HG03159 (cell line): ENCODE results near the gene COL4A2.
A peak's percentile ranks its signal among the peaks of the same experiment; 100 is the strongest.

ENCODE experiments used
- ATAC-seq: cut with Tn5 transposase; IDR thresholded peaks from one replicate; pipeline ENCODE4 v1.9.1; 2021; ENCODE audit warnings: mild to moderate bottlenecking, moderate library complexity; ENCODE audit not compliant: unreplicated experiment

The COL4A2 gene

DNA sequence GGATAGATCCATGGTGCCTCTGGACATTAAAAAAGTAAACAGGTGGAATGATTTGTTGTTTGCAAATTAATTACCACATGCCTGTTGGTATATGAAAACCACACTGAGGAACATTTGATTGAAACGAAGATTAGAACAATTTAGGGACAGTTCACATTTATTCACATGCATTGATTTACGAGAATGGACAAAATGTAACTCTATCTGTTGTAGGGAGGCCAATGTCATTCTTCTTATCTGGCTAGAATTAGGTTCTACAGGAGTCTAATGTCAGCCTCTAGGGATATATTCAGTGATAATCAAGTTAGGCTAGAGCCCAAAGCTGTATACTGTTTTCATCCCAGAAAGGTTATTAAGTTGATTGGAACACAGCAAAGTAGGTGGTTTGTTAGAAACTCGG, 125.4 kb downstream of the COL4A2 start:
- ATAC-seq = no peak

DNA sequence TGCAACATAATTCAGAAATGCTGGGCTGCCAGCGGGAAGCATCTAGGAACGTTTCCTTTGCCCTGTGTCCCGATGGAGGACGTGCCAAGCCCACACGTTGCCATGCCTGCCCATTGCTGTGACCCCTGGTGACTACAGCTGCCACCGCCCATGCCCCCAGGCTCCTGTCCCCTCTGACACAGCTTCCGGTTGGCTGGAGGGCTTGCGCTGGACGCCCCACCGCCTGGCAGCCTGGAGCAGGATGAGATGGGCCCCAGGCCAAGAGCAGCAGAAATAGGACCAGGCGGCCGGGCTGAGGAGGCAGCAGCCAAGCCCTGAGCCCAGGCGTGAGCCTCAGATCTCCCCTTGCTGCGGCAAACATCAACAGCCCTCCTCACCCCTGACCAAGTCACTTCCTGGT, 125.9 kb downstream of the COL4A2 start:
- ATAC-seq = no peak

DNA sequence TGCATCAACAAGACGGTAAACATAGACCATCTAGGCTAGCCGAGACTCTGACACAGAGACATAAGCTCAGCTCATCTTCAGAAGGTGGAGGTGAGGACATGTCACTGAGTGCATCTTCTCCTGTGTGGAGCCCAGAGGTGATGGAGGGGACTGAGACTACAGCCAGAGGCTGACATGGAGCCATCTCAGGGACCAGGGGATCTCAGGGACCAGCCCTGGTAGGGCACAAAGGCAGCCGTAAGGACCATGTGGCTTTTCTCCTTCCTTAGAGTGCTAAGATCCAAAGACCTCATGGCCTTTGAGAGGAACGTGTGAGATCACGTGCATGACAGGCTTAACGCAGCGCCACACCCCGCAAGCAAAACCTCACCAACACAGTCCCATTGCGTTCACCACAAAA, 127.5 kb downstream of the COL4A2 start:
- no peak for ATAC-seq

DNA sequence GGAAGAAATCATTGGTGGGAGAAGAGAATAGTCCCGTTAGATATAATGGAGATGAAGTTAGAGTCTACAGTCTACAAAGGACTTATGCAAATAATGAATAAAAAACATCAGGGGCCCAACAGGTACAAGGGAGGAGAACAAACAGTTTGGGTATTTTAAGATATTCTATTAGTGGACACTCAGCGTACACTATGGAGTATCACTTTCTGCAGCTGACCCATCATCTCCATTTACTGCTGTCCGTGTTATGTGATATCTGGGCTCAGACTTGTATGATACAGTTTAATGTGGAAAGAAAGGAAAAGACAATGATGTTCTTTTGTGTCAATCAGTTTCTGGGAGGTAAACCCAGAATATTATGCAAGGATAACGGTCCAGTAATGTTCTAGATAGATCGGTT, 128.2 kb downstream of the COL4A2 start:
- no peak for ATAC-seq

DNA sequence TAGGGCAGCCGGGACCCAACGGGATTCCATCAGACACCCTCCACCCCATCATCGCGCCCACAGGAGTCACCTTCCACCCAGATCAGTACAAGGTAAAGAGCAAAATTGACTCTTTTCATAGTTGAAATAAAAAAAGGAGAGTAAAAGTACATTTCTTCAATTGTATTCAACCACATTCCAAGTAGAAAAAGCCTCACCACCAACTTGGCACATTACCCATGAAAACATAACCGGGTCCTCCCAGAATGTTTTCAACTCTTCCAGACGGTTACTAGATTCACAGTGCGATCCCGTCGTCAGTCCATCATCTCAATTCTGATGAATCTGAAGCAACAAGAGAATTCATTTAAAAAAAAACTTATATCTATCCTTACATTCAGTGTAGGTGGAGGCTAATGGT, 129.2 kb downstream of the COL4A2 start:
- ATAC-seq = no peak

DNA sequence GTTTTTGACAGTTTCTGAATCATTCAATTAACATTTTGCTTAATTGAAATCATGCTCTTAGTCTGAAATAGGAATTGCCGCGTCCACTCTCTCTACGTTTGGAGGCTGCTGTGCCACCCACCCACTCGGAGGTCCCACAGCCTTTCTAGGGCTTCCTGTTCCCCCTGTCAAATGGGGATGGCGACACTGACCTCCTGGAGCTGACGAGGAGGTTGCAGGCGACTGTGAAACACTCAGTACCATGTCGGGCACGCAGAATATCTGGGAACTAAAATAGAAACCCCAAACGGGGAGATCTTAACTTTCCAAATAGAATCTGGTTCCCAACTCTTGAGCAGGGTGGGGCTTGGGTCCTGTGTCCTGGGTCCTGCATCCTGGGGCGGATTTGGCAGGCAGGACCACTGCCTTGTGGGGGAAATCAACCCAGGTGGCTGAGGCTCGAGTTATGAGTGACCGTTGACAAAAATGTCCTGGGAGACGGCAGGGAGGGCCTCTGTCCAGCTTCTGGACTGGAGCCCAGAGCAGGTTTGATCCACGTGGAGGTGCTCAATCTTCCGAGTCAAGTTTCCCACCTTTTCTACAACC, 129.8 kb downstream of the COL4A2 start:
- no peak for ATAC-seq

DNA sequence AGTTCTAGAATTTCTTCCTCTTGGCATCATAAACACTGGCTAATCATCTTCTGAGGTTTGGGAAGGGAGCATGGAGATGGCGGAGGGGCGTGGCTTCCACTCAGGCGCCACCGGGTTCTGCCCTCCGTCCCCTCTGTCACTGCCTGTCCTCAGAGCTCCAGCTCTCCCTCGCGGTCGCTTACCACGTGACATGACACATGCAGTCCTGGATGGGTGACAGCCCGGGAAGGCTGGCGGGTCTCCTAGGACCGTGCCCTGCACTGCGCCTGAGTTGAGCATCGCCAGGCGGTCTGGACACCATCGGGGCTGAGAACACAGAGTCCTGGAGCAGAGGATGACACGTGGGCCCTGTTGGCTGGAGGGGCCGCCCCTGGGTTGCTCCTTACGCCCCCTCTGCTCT, 131.1 kb downstream of the COL4A2 start:
- no peak for ATAC-seq

DNA sequence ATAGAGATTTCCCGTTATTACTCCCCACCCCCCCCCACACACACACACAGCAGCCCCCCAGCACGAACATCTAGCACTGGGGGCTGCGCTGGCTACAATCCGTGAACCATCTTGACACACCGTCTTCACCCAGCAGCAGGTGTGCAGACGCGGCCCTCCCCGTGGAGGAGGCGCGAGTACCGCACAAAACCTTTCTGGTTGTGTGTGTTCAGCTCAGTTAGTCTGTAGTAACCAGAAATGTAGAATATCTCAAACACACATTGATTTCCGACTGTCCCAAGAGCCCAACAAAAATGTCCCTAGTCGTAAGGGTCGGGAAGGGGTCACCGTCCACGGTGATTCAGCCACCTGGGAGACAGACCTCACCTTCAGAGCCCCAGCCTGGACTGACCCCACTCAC, 131.7 kb downstream of the COL4A2 start:
- ATAC-seq = no peak

DNA sequence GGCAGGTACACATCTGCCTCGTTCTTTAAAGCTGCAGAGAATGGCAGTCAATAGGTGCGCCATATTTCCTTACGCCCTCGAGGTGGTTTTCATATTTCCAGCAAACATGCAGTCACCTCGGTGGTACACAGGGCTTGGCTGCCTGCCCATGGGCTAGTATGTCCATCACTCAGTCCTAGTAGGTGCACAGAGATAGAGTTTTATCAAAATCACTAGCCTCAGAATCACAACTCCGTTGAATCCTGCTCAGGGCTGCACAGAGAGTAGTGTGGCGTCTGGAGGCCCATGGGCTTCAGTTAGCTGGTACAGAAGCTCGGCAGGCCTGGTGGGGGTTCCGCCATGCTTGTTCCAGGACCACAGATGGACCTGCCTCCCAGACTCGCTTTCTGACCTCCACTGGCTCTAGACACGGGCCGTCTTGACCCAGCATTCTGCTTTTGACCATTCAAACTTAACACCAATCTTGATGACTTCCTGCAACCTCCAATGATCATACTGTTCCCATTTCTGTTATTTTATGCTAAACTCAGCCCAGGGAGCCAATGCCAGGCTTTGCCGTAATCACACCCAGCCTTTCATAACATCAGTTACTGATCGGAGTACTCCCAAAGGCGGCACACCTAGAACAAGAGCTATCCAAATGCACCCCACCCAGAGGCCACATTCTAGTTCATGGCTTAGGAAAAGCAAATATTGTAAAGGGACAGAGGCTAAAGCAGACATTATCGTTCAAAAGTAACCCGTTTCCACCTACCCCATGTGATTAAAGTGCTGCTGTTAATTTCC, 134.1 kb downstream of the COL4A2 start:
- no peak for ATAC-seq

DNA sequence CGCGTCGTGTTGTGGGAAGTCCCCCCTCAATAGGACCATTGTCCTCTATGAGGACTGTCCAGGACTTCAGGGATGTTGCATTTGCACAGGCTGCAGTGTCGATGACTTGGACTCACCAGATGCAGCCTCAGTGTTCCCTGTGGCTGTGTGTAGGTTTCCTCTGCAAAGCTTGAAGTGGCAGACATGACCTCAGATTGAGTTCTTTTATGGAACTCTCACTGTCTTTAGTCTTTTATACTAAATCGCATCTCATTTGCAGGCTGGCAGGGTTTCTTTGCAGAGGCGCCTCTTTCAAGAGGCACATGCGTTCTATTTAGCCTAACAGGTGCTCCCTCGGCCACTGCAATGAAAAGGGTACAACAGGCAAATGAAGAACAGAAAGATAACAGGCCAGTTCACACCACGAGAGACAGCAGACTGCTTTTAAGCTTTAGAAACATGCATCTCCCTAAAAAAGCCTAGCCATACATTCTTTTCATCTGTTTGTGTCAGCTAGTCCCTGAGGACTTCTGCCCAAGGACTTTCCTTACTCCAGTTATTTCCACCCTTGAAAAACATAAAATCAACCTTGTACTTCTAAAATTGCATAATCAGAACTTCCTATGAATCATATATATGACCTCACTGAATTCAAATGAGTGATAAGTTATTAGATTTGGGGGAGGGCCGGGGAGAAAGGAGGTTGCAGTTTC, 136.0 kb downstream of the COL4A2 start:
- no peak for ATAC-seq

DNA sequence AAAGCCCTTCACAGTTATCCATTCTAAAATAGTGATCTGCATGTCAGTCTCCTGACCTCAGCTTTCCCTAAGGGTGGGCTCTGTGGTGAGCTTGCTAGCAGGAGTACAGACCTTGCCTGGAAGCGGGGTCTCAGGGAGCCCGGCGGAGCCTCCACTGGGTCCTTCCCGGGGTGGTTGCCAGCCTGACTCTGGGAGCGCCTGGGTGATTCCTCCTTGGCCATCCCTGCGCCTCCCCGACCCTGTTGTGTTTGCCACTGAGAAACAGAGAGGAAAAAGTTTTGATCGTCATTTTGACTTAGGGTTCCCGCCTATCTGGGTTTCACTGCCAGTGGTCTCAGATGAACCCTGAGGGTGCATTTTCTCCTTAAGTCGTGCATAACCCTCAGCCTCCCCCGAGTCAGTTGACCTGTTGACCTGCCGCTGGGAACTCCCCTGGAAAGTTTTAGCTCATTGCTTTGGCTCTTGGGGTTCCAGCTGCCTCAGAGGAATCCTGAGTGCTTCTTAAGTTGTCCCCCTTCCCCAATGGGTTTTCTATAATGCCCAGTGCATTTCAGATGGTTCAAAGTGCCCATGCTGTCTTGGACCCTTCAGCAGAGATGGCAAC, 136.6 kb downstream of the COL4A2 start:
- peak; percentile 26 for ATAC-seq

DNA sequence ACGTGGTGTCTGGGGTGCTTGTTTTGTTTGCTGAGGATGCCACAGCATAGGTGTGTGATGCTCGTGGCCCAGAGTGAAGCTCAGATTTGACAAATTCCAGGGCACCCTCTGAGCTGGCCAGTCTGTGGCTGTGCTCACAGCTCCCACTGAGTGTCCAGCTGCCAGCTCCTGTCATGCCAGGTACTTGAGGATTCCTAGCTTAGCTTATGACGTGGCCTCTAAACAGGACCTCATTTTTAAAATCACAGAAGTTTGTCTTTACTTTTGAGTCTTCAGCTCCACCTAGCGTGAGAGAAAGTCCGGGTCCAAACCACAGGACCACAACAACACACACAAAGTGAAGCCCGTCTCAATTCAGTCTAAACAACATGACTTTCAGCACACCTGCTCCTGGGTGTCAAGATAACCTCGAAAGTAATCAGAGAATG, 137.2 kb downstream of the COL4A2 start:
- peak; percentile 46 for ATAC-seq

DNA sequence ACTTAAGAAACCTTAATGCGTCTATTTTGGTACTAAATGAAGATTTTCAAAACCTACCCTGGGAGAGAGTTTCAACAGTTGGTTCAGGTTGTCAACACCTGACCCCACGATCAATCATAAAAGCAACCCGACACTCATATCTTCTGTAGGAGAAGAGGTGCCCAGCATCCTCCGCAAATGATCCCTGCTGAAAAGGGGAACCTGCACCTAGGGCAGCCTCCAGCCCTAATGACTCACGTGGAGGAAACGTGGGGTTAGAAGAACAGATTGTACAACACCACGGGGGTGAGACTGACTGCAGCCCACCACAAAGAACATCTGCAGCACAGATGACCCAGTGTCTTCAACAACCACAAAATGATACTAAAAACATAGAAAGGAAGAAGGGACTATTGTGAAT, 138.1 kb downstream of the COL4A2 start:
- peak; percentile 63 for ATAC-seq

DNA sequence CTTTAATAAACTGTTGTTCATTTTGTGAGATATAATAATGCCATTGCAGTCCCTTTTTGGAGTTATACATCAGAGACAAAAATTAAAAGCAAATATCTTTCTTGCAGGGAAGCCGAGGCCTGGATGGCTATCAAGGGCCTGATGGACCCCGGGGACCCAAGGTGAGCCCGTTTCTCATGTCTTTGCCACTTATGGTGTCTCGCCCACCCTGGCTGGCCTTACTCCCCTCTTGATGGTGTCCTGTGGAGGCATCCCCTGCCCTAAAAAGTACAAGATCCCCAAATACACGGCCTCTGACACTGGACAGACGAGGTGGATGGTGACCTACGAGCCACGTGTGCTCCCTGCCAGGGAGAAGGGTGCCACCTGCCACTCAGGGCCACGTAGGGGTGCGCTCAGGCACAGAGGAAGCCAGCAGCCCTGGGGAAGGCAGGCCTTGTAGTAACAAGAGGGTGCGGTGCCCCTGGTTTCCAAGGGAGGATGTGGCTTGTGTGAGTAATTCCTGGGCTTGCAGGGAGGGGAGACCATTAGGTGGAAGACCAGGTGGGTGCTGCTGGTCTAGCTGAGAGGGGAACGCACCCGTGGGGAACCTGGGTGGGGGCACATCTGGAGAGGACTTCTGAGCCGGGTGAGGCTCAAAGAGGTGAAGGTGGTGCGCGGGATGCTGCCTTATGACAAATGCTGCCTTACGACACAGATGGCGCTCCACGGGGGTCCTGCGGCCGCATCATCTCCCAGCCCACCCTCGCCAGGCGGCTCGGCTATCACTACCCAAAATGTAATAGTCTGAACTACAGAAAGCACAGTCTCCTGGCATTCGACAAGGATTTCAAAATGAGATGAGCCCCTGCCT, 138.9 kb downstream of the COL4A2 start:
- no peak for ATAC-seq

DNA sequence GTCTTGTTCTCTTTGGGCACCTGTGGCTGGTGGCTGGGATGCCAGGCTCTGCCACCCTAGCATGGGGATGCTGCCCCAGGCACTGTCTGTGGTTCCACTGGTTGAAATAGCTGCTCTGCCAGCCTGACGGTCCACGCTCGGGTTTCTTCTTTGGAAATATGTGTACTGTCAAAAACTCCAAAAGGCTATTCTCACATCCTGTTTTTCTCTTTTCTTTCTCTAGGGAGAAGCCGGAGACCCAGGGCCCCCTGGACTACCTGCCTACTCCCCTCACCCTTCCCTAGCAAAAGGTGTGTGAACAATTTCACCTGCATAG, 139.4 kb downstream of the COL4A2 start:
- ATAC-seq = no peak

DNA sequence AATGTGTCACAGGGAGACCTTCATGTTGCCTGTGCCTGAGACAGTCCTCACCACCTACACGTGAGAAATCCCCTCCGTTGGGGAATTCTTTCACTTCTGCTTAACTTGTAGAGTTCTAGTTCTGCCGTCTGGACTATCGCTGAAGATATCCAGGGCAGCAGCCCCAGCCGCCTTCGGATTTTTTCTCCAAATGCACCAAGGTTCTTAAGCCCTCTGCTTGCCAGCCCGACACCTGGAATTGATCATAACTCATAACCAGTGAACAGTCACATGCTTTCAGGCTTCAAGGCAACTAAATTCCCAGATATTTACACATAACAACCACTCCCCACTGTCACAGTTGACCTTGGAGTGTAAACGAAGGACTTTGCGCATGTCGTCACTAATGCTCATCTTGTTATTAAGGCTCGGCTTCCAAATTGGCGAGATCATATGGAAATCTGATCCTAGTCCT, 140.0 kb downstream of the COL4A2 start:
- no peak for ATAC-seq

DNA sequence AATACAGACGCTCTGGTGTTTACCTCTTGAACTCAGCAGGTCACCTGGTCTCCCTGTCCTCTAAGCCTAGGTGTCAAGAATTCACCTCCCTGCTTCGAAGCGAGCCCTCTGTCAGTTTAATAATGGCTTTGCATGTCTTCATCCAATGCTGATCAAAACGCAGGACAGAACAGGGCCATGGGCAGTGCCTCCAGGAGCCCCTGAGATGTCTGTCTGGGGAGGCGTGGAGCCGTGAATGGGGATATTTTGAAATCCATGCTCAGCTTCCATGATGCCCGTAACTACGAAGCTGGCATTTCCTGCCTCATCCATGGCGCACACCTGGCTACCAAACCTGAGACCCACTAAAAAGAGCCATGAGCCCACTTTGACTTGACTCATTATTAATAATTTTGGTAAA, 140.7 kb downstream of the COL4A2 start:
- no peak for ATAC-seq

DNA sequence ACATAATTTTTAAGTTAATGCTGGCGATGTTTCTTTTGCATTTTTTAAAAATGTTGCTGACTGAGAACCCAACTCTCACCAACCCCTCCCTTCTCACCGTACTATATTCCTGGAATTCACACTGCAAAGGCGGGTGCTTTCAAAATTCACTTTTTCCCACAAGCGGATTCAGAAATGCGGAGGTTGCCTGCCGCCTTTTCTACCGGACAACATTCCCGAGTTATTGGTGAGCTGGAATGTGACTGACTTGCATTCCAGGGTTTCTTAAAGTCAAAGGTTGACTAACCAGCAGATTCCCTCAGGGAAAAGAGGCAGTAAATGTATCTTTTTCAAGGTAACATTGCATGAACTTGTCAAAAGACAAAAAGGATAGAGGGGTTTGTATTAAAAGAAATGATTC, 141.1 kb downstream of the COL4A2 start:
- no peak for ATAC-seq

DNA sequence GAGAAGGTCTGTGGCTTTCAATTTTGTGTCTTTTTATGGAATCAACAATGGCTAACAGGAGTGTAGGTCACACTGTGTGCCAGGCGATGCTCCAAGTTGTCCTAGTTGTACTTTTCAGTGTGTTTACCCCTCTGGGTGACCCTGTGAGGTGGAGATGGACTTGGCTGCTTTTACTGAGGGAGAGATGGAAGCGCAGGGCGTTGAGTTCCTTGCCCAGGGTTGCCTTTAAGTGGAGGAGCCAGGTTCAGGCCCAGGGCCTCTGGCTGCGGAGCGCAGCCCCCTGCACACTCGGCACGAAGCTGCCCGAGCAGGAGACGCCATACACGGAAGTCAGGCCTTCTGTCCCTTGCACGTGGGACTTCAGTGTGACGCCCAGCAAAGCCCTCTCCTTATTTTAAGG, 141.6 kb downstream of the COL4A2 start:
- no peak for ATAC-seq

DNA sequence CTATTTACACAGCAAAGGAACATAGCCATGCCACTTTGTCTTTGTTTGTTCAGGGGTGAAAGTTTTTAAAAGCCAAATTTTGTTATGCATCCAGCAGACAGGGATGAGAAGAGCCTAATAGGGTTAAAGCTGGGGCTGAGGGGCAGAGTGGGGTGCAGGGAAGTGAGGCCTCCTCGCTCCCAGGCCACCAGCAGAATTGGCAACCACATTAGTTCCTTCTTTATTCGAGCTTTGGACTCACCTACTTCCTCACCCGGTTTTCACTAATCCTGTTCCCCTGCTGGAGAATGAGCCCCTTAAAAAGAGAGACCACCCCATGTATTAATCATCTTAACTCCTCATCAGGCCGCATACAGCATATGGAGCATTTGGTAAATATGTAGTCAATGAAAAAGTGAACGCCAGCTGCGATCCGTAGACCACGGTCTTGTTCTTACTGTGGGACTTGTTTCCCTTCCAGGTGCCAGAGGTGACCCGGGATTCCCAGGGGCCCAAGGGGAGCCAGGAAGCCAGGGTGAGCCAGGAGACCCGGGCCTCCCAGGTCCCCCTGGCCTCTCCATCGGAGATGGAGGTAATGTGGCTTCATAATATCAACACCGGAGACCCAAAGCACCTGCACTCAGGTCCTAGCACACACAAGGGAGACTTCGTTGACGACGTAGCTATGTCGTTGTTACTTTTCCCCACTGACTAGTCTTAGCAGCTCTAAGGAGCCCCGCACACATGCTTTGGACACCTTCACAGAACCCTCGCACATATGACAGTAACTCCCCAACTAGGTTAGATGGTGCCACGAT, 142.3 kb downstream of the COL4A2 start:
- ATAC-seq = no peak
